ENCODE measurements around the gene TMEM213.

TMEM213 gene

DNA sequence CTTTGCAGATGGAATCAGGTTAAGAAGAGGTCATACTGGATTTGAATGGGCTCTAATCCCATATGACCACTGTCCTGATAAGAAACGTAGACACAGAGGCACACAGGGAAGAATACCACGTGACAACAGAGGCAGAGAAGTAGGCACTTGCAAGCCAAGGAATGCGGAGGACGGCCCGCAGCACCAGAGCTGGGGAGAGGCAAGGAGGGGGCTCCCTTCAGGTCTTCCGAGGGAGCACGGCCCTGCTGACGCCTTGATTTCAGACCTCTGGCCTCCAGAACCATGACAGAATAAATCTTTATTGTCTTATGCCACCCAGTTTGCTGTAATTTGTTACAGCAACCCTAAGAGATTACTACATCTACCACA, 44.7 kb upstream of the TMEM213 start:
- TF ChIP-seq, protein P1, sequence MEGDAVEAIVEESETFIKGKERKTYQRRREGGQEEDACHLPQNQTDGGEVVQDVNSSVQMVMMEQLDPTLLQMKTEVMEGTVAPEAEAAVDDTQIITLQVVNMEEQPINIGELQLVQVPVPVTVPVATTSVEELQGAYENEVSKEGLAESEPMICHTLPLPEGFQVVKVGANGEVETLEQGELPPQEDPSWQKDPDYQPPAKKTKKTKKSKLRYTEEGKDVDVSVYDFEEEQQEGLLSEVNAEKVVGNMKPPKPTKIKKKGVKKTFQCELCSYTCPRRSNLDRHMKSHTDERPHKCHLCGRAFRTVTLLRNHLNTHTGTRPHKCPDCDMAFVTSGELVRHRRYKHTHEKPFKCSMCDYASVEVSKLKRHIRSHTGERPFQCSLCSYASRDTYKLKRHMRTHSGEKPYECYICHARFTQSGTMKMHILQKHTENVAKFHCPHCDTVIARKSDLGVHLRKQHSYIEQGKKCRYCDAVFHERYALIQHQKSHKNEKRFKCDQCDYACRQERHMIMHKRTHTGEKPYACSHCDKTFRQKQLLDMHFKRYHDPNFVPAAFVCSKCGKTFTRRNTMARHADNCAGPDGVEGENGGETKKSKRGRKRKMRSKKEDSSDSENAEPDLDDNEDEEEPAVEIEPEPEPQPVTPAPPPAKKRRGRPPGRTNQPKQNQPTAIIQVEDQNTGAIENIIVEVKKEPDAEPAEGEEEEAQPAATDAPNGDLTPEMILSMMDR (IDR thresholded peaks at IDR 0.05; ENCODE audit: control insufficient read depth, insufficient read depth, low read depth, low read length, missing control alignments), result no peak
- H3K4me3 ChIP-seq (ENCODE audit: control insufficient read depth, low read depth, low read length), result no peak overlapping the region
- DNase-seq (ENCODE audit: low read depth), result no peak

DNA sequence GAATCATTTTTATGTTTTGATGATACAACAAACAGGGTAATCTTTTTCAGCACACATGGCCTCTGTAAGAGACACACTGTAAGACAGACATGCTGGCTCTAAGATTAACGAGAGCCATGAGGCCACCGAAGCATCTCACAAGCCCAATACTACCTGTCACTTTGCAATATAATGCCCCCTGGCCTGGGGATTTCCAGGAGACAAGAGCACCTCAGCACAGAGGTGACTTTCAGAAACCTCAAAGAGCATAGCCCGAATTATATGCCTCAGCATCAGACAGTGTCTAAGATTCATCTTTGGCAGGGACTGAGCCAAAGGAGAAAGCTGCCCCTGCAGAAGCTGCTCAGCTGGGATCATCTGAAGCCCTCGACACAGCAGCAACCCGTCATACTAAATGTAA, 44.2 kb upstream of the TMEM213 start:
- no peak overlapping the region for H3K4me3 ChIP-seq (ENCODE audit: control insufficient read depth, low read depth, low read length)

DNA sequence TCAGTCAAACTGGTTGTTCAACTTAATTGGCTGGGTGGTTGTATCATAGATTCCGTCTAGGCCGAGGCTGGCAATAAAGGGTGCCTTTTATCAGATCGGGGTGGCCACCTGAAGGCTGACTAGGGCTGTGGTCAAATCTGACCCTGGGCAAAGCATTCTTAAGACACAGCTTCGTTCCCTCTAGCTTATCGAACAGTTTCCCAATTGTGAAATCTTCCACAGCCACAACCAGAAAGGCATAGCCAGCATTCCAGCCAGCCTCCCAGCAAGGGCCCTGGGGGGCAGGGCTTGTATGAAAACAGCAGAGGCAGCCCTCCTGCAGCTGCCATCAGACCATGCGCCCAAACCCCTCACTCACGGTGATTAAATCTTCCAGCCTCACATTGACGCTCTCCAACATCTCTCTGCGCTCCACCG, 42.5 kb upstream of the TMEM213 start:
- DNase-seq (ENCODE audit: low read depth), result no peak
- no peak overlapping the region for H3K4me3 ChIP-seq (ENCODE audit: control insufficient read depth, low read depth, low read length)
- TF ChIP-seq, protein P1 (IDR thresholded peaks at IDR 0.05; ENCODE audit: control insufficient read depth, insufficient read depth, low read depth, low read length, missing control alignments), result no peak

More for the DNA sequence above, 44.2 kb upstream of the TMEM213 start:
- TF ChIP-seq, protein P1 (IDR thresholded peaks at IDR 0.05; ENCODE audit: control insufficient read depth, insufficient read depth, low read depth, low read length, missing control alignments), result no peak
- no peak for DNase-seq (ENCODE audit: low read depth)

DNA sequence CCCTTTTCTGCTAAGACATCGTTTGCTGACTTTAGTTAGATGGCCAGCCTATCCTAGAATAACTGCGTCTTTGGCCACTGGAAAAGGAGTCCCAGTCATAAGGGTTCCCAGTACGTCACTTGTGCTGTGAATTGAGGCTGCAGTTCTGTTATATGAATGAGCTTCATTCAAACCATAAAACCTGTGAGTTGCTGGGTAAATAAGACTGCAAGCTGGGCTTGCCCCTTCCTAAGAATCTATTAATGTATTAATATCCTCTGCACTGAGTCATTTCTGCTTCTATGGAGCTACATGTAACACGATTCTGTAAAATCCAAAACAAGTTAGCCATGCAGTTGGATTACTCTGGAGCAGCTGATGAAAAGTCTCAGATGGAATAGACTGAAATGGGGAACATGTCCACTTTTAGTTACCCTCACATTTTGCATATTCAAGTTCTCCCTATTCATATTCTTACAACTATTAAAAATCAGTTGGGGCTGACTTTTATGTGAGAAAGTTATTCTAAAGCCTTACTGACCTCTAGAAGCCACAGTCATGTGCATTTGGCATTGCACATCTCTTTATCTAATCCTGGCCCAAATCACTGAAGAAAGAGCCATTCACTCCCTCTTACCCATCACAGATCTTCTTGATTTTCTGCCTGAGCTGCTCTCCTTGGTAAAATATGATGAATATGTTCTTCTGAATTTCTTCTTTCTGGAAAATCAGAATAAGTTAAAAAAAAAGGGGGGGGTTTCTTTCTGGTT, 41.8 kb upstream of the TMEM213 start:
- TF ChIP-seq, protein P1 (IDR thresholded peaks at IDR 0.05; ENCODE audit: control insufficient read depth, insufficient read depth, low read depth, low read length, missing control alignments), result no peak

DNA sequence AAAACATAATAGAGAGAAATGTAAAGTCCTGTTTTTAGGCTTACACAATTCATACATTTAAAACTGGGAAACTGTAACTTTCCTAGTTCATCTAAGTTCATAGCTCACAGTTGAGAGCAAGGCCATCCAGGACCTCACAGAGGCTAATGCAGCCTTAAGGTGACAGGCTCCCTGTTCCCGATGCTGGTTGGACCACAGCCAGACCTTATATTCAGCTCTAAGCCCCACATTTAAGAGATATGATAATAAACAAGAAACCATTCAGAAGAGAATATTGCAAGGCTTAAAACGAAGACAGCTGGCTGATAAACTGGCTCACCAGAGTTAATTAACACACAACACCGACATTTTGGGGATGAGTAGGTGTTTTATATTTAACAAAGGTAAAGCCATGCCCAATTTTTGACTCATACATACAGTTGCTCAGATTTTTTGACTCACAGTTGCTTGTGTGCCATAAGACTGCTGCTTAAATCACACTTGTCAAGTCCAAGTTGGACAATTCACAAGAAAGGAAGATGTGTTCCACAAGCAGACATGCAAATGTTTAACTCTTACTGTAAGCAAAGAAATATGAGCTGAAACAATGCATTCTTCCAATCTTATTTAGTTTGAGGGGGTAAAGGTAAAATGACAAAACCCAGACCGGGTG, 41.1 kb upstream of the TMEM213 start:
- no peak for DNase-seq (ENCODE audit: low read depth)
- TF ChIP-seq, protein P1 (IDR thresholded peaks at IDR 0.05; ENCODE audit: control insufficient read depth, insufficient read depth, low read depth, low read length, missing control alignments), result no peak
- no peak overlapping the region for H3K4me3 ChIP-seq (ENCODE audit: control insufficient read depth, low read depth, low read length)

More for the DNA sequence above, 41.8 kb upstream of the TMEM213 start:
- DNase-seq (ENCODE audit: low read depth), result no peak
- H3K4me3 ChIP-seq (ENCODE audit: control insufficient read depth, low read depth, low read length), result no peak overlapping the region

DNA sequence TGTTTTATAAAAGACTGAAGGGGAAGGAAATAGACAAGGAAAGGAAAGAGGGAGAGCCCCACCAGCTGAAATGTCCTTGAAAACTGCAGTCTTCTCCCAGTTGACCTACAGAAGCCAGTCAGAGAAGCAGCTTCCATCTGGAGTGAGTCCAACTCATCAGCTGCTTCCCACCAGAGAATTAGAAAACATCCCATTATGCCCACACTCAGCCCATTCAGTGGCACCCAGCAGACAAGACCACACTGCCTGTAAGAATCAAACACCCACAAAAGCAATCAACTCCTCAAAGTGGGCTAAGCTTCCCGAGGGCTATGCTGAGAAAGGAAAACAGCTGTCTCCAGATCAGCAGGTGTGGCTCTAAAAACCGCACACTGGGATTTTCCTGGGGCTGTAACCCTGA, 29.6 kb upstream of the TMEM213 start:
- DNase-seq (ENCODE audit: low read depth), result no peak
- TF ChIP-seq, protein P1 (IDR thresholded peaks at IDR 0.05; ENCODE audit: control insufficient read depth, insufficient read depth, low read depth, low read length, missing control alignments), result no peak
- H3K4me3 ChIP-seq (ENCODE audit: control insufficient read depth, low read depth, low read length), result no peak overlapping the region
